Adipocyte (in vitro differentiated cells): ENCODE measurements around the gene MECR.
"Not testable (repeated sequence)": the region's sequence is repeated elsewhere in the genome, so short reads cannot be mapped to it uniquely, and the experiment has no call there.

Source experiments
- DNase-seq: peaks from one replicate; pipeline ENCODE4 v3.0.0-alpha.2; 2015; ENCODE audit warnings: low read depth
- H3K27me3 ChIP-seq: replicated peaks from 2 replicates; pipeline ENCODE4 v1.7.0; 2013; ENCODE audit warnings: mild to moderate bottlenecking, low read length, moderate library complexity; ENCODE audit not compliant: control insufficient read depth, insufficient read depth
- H3K36me3 ChIP-seq: 2 replicates; pipeline ENCODE4 v1.7.0; 2013; ENCODE audit warnings: low read length, mild to moderate bottlenecking, moderate library complexity; ENCODE audit not compliant: control insufficient read depth, insufficient read depth, severe bottlenecking
- H3K4me1 ChIP-seq: 2 replicates; pipeline ENCODE4 v1.7.0; 2013; ENCODE audit warnings: mild to moderate bottlenecking, low read length, moderate library complexity; ENCODE audit not compliant: control insufficient read depth, insufficient read depth
- H3K4me3 ChIP-seq: 2 replicates; pipeline ENCODE4 v1.7.0; 2013; ENCODE audit warnings: mild to moderate bottlenecking, low read length, moderate library complexity
- H3K9ac ChIP-seq: 2 replicates; pipeline ENCODE4 v1.7.0; 2013; ENCODE audit warnings: mild to moderate bottlenecking, low read length, moderate library complexity
- H3K9me3 ChIP-seq: 2 replicates; pipeline ENCODE4 v1.7.0; 2013; ENCODE audit warnings: mild to moderate bottlenecking, low read length, moderate library complexity; ENCODE audit not compliant: control insufficient read depth

Gene MECR

DNA sequence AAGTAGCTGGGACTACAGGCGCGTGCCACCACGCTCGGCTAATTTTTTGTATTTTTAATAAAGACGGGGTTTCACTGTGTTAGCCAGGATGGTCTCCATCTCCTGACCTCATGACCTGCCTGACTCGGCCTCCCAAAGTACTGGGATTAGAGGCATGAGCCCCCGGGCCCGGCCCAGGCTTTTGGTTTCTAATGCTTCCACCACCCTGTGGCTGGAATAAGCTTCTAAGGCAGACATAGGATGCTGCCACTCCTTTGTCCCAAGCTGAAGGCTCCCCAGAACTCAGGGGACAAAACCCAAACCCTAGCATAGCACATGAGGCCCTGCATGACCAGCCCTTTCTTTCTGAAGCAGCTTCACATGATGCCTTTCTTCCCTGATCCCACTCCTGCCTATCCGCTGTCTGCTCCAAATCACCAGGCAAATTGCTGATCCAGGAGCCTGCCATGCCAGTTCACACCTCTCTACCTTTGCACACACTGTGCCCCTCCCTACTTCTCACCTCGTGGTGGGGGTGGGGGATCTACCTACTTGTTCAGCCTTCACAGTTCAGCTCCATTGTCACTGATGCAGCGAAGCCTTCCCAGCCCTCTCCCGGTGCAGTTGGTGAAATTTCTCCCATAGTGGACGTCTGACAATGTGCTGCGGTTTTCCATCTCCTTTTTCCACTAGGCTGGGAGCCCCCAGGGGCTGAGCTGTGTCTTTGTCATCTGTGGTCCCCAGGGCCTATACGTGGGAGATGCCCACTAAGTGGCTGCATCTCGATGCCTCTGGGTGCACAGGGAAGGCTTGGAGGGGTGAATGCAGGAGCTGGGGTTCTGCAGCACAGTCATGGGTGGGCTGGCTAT lies 12.5 kb upstream of the MECR start:
- DNase-seq, result no peak
- H3K4me1 ChIP-seq, result peaks cover 28% of the 10 kb centered on the region
- no peaks in the 10 kb centered on the region for H3K27me3 ChIP-seq

DNA sequence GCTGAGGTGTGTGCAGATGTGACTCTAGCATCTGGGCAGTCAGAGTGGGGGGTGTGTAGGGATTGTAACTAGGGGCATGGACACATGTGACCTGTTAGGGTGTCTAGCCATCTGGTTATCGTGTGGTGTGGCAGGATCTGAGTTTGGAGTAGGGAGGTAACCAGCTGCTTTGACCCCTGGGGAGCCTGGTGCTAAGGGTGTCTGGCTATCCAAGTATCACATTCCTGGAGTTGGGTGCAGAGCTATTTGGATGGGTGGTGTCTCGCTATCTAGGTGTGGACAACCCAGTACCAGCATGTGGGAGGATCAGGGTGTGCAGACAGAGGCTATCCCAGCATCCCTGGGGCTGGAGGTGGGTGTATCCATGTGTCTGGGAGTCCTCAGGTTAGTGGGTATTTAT lies 10.3 kb upstream of the MECR start:
- Histone ChIP-seq H3K36me3 (no peaks in the 10 kb centered on the region), H3K9me3 (no peaks in the 10 kb centered on the region), H3K27me3 (no peaks in the 10 kb centered on the region), H3K4me1 (peaks cover 37% of the 10 kb centered on the region), H3K9ac (no peak overlapping the region), H3K4me3 (no peak overlapping the region)
- no peak for DNase-seq

More for the DNA sequence above, 12.5 kb upstream of the MECR start:
- Histone ChIP-seq H3K9ac (no peak overlapping the region), H3K9me3 (no peaks in the 10 kb centered on the region), H3K36me3 (no peaks in the 10 kb centered on the region), H3K4me3 (no peak overlapping the region)

DNA sequence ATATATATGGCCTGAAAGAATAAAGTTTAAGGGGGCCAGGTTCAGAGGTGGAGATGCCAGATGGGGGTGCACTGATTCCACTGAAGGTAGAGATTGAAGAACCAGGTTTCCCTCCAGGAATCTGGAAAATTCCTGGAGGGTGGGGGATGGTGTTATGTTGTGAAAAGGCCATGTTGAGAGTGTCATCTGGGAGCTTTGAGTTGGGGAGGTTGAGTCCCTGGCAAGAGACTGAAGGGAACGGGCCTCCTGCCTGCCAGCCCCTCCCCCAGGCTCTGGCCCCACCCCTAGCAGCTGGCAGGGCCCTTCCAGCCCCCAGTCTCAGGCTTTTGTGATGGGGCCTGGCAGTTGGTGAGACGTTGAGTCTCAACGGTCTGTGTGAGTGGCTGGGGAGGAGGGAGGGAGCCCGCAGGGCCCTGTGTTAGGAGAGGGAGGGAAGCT lies 9.7 kb upstream of the MECR start:
- DNase-seq, result no peak
- Histone ChIP-seq H3K9me3 (no peaks in the 10 kb centered on the region), H3K27me3 (no peaks in the 10 kb centered on the region), H3K36me3 (no peaks in the 10 kb centered on the region), H3K4me3 (no peak overlapping the region), H3K4me1 (peaks cover 35% of the 10 kb centered on the region), H3K9ac (no peak overlapping the region)

DNA sequence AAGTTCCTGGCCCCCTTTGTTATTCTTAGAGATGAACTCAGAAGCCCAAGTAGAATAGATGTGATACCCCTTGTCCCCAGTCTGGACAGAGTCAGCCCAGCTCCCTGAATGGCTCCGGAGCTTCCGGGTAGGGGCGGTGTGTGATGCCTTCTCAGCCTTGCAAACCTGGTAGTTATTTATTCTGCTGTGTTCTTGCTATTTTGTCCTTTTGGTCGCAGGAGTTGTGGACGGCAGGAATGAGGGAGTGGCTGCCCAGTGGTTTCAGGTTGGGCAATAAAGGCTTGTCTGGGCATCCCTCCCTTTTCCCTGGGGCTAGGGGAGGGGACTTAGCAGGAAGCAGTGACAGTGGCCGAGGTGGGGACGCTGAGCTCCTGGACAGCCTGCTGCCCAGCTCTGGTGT lies 8.4 kb upstream of the MECR start:
- Histone ChIP-seq H3K36me3 (no peaks in the 10 kb centered on the region), H3K9me3 (no peaks in the 10 kb centered on the region), H3K4me1 (peaks cover 34% of the 10 kb centered on the region), H3K4me3 (no peak overlapping the region), H3K9ac (peak overlapping the region; percentile 84), H3K27me3 (no peaks in the 10 kb centered on the region)
- peak; percentile 80 for DNase-seq

DNA sequence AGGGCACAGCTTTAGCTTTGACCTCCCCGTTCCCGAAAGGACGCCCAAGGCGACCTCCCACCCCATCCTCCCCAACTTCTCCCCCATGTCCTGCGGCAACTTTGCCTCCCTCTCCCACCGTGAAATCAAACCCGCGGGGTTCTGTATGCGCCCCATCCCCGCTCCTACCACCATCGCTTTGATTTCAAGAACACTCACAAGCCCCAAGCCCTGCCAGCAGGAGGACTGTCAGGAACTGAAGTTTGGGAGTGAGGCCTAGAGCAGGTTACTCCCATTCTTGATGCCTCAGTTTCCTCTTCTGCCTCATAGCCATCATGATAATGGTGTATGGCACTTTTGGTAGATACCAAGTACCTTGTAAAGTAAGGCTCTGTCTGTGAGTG lies 7.9 kb upstream of the MECR start:
- H3K27me3 ChIP-seq, result no peaks in the 10 kb centered on the region
- peak overlapping the region; percentile 80 for H3K4me3 ChIP-seq
- H3K4me1 ChIP-seq, result peaks cover 29% of the 10 kb centered on the region
- DNase-seq, result peak; percentile 34
- peak overlapping the region; percentile 84 for H3K9ac ChIP-seq
- no peaks in the 10 kb centered on the region for H3K9me3 ChIP-seq
- no peaks in the 10 kb centered on the region for H3K36me3 ChIP-seq

DNA sequence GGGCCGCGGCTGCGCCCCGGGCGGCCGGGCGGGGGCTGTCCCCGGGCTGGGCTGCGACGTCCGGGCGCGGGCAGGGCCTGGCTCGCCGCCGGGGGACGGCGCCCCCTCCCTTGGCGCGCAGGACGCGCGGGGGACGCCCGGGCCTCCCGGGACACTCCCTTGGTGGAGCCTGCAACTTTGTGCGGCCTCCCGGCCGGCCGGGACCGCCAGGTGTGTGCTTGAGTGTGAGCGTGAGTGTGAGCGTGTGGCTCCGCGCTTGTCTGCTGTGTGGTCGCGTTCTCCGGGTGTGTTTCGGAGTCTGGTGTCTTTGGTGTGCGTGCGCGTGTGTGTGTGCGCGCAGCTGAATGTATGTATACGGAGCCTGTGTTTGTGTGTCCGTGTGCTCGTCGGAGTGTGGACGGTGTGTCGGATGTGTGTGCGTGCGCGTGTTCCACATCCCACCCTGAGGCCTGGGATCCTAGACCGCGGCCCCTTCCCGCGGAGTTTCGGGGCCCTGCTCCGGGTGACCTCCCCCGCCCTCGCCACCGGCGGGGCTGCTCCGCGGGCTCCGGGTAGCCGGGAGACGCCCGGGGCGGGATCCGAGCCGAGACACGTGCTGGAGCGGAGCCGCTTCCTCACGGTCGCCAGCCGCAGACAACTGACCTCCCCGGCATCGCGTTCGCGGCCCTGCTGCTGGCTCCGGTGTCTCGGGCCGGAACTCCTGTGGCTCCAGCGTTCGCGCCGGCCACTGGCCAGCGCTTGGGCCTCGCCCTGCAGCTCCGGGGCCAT lies 7.3 kb upstream of the MECR start:
- H3K36me3 ChIP-seq, result no peaks in the 10 kb centered on the region
- no peaks in the 10 kb centered on the region for H3K27me3 ChIP-seq
- H3K4me3 ChIP-seq, result peak overlapping the region; percentile 80
- peak overlapping the region; percentile 84 for H3K9ac ChIP-seq
- DNase-seq, result peak; percentile 68
- no peaks in the 10 kb centered on the region for H3K9me3 ChIP-seq
- H3K4me1 ChIP-seq, result peaks cover 27% of the 10 kb centered on the region

DNA sequence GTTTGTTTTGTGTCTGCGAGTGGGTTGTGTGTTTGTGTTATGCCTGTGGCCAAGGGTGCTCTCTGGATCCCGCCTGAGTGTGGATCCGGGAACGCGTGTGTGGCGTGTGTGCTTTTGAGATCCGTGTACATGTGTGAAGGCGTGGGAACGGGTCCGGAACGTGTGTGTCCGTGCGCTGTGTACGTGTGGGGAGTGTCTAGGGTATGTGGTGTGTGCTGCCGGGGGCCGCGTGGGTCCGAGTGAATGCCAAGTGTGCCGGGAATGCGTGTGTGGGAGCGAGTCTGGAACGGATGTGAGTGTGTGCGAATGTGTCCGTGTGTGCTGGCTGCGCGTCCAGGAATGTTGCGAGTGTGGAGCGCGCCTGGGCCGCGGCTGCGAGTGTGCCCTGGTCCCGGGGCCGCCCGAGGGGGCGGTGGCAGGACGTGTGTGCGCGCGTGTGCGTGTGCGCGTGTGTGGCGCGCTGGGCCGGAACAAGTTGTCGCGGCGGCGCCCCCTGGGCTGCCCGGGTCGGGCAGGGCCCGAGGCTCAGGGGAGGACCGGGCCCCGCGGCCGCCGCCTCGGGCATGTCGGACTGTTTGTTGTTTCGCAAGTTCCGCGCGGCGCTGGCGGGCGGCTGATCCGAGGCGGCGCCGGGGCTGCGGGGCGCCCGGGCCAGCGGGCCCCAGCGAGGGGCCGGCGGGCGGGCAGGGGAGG lies 6.5 kb upstream of the MECR start:
- H3K9me3 ChIP-seq, result no peaks in the 10 kb centered on the region
- peaks cover 27% of the 10 kb centered on the region for H3K4me1 ChIP-seq
- H3K4me3 ChIP-seq, result peak overlapping the region; percentile 82
- no peaks in the 10 kb centered on the region for H3K27me3 ChIP-seq
- DNase-seq, result peak; percentile 86
- no peaks in the 10 kb centered on the region for H3K36me3 ChIP-seq
- H3K9ac ChIP-seq, result peak overlapping the region; percentile 84

DNA sequence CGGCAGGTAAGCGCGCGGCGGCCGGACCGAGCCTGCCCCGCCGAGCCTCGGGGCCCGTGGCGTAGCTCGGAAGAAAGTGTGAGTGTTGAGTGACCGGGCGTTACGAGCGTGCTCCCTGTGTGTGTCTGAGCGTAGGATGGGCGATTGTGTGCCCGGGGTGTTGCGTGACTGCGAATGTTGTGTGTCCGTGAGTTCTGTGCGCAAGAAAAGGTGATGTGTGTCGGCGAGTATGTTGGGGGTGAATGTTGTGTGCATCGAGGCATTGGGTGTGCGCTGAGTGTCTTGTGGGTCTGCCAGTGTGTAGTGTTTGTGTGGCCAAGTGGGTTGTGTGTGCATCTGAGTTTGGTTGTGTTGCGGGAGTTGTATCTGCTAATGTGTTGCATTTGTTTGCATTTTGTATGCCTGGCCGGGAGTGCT lies 6.0 kb upstream of the MECR start:
- Histone ChIP-seq H3K36me3 (no peaks in the 10 kb centered on the region), H3K4me3 (peak overlapping the region; percentile 82), H3K9me3 (no peaks in the 10 kb centered on the region), H3K27me3 (no peaks in the 10 kb centered on the region), H3K4me1 (peaks cover 27% of the 10 kb centered on the region), H3K9ac (peak overlapping the region; percentile 84)
- no peak for DNase-seq

DNA sequence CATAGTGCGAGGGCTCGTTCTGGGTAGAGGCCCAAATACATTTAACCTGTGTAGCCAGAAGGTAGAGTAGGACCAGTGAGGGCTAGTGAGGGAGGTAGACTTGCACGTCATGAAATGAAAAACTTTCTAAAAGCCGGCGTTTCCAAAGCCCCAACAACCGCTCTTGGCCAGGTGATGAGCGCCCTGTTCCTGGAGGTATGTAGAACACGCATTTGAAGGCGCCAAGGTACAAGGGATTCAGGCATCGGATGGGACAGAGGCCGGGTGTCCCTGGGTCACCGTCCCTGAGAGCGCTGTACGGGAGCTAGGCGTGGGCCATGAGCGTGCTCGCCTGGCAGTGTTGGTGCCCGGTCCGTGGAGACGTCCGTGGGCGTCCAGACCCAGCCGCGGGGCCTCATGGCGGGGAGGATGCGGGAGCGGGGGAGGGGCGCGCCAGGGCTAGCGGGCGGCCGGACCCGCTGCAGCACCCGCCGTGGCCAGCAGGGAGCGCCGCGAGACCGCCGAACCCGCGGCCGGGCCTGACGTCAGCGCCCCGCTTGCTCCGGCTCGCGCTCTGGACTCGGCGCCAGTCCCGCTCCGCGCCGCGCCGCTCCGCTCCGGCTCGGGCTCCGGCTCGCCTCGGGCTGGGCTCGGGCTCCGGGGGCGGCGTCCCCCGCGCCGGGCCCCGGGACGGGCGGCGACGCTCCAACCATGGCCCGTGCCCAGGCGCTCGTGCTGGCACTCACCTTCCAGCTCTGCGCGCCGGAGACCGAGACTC lies 5.4 kb upstream of the MECR start, which contains the start of gene PTPRU:
PTPRU (plus strand) TSS at position 568 of the 757 bp plus-strand sequence; CDS start at position 691, 123 bp downstream.
- no peaks in the 10 kb centered on the region for H3K27me3 ChIP-seq
- no peaks in the 10 kb centered on the region for H3K36me3 ChIP-seq
- H3K4me1 ChIP-seq, result peaks cover 30% of the 10 kb centered on the region
- DNase-seq, result peak; percentile 93
- H3K9me3 ChIP-seq, result no peaks in the 10 kb centered on the region
- peak within 1 kb of the TSS; percentile 84 for H3K9ac ChIP-seq
- peak within 1 kb of the TSS; percentile 82 for H3K4me3 ChIP-seq

DNA sequence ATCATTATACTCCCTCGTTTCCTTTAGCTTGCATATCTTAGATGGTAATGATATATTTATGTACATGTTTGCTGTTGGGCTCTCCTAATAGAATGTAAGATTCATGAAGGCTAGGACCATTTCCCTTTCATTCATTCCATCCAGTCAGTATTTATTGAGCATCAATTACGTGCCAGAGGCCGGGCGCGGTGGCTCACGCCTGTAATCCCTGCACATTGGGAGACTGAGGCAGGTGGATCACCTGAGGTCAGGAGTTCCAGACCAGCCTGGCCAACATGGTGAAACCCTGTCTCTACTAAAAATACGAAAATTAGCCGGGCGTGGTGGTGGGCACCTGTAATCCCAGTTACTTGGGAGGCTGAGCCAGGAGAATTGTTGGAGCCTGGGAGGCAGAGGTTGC lies 4.1 kb upstream of the MECR start:
- H3K9ac ChIP-seq, H3K27me3 ChIP-seq, DNase-seq, H3K9me3 ChIP-seq, H3K4me3 ChIP-seq, H3K36me3 ChIP-seq: not testable (repeated sequence)
- H3K4me1 ChIP-seq, result peaks cover 37% of the 10 kb centered on the region
